NB4 (cell line): ENCODE data around the gene GNG7.
"Not testable (repeated sequence)": the region's sequence is repeated elsewhere in the genome, so short reads cannot be mapped to it uniquely, and the experiment has no call there.

Source experiments
- DNase-seq: peaks from one replicate; pipeline ENCODE4 v3.0.0; 2010; ENCODE audit warnings: low read depth
- H3K4me3 ChIP-seq: one replicate; pipeline ENCODE4 v1.5.1; 2011; ENCODE audit warnings: mild to moderate bottlenecking, low read depth, low read length, moderate library complexity
- CTCF ChIP-seq: IDR thresholded peaks from one replicate; pipeline ENCODE4 v1.5.1; 2012; ENCODE audit warnings: low read depth, low read length
- MAX ChIP-seq: IDR thresholded peaks from 2 replicates; pipeline ENCODE4 v1.6.1; 2011; ENCODE audit warnings: low read depth, low read length
- MYC ChIP-seq: IDR thresholded peaks from 2 replicates; pipeline ENCODE4 v1.6.1; 2011; ENCODE audit warnings: low read depth, low read length
- POLR2A ChIP-seq: IDR thresholded peaks from 2 replicates; pipeline ENCODE4 v1.6.1; 2011; ENCODE audit warnings: mild to moderate bottlenecking; ENCODE audit not compliant: insufficient read length; ENCODE audit errors: extremely low read depth

GNG7 gene

GRCh38 chr19:2523630-2524311, 178.7 kb downstream of the GNG7 start:
- H3K4me3 ChIP-seq, result no peak overlapping the region
- TF ChIP-seq MAX, result no peak
- DNase-seq, result no peak

GRCh38 chr19:2519482-2519881, 183.0 kb downstream of the GNG7 start:
- H3K4me3 ChIP-seq, result no peak overlapping the region
- no peak for DNase-seq
- TF ChIP-seq MAX (no peak), POLR2A (no peak), CTCF (no peak), MYC (no peak)

GRCh38 chr19:2518856-2519255, 183.6 kb downstream of the GNG7 start:
- not testable (repeated sequence) for H3K4me3 ChIP-seq, DNase-seq

- TF ChIP-seq MYC (no peak), MAX (no peak), POLR2A (no peak), CTCF (no peak)
- no peak for DNase-seq
- H3K4me3 ChIP-seq, result no peak overlapping the region
Observed at GRCh38 chr19:2517881-2518601, 184.5 kb downstream of the GNG7 start.

- no peak for TF ChIP-seq MYC
- no peak for TF ChIP-seq CTCF
- no peak for TF ChIP-seq MAX
- no peak for DNase-seq
- H3K4me3 ChIP-seq, result no peak overlapping the region
Observed at GRCh38 chr19:2516727-2517126, 185.8 kb downstream of the GNG7 start.

- no peak overlapping the region for H3K4me3 ChIP-seq
- DNase-seq, result no peak
- TF ChIP-seq CTCF (no peak), POLR2A (no peak), MYC (no peak), MAX (no peak)
Observed at GRCh38 chr19:2514981-2515518, 187.4 kb downstream of the GNG7 start.
